ENCODE data around the gene KCNJ9. TPM values are rescaled to one million over a fixed set of nuclear protein-coding genes. Genes with fewer than 3 reads are reported as not detected.

The KCNJ9 gene
- total and polyA plus RNA-seq, 2 donors (not counting 3 experiments of a cell fraction or from before 2014, with no cell fraction given): not detected

GRCh38 chr1:160101037-160101716 lies 19.8 kb downstream of the KCNJ9 start:
- H3K27me3 ChIP-seq (ENCODE audit: control insufficient read depth in 2 of 2, insufficient read depth in 2 of 2, low read length in 2 of 2): peaks cover 21 to 33% of the 10 kb centered on the region in 2 experiments
- dilution Hi-C loops (cut with MboI; ENCODE audit: extremely low pct_ligation_motif_present, low sequenced_read_pairs) (no loop called here), intact Hi-C loops (cut with micrococcal nuclease) (loop anchor here (1.0 to 10.0 kb wide), 10 partner anchors 92 to 504 kb away; partner anchors contain the start of genes COPA, NCSTN and PEX19)
- TF ChIP-seq MAX (IDR thresholded peaks at IDR 0.05; ENCODE audit: insufficient read depth, insufficient read length) (peak; percentile 39), POLR2AphosphoS5 (IDR thresholded peaks at IDR 0.05; ENCODE audit: insufficient read depth, low read depth, low read length) (no peak), CTCF (IDR thresholded peaks at IDR 0.05; ENCODE audit: extremely low read depth in 1 of 2, insufficient read depth in 1 of 2, low read depth in 1 of 2, low read length in 2 of 2) (peak; percentile 91 to 97)
- no peaks in the 10 kb centered on the region for H3K36me3 ChIP-seq (ENCODE audit: control insufficient read depth in 2 of 2, extremely low read depth in 1 of 2, insufficient read depth in 2 of 2, low read length in 2 of 2)
- H3K9me3 ChIP-seq (replicated peaks; ENCODE audit: control insufficient read depth, insufficient read depth, low read length): no peaks in the 10 kb centered on the region
- FAIRE-seq: peak; percentile 92
- H3K27ac ChIP-seq (ENCODE audit: insufficient read depth, low read depth, low read length): no peak overlapping the region
- no peak overlapping the region for H3K4me3 ChIP-seq (replicated peaks in 1 of 3; ENCODE audit: insufficient read depth in 1 of 3, low read depth in 1 of 3, low read length in 3 of 3)
- peak overlapping the region; percentile 17 for H3K4me2 ChIP-seq (ENCODE audit: insufficient read depth, low read length)
- H3K4me1 ChIP-seq (ENCODE audit: control insufficient read depth, extremely low read depth, insufficient read depth, low read length): peaks cover 7% of the 10 kb centered on the region
- ChIA-PET CTCF (interaction anchor here (0.6 to 7.1 kb wide), 20 partner anchors 8 to 509 kb away, joined by 3 to 145 read pairs (median 6); partner anchors contain the start of genes CASQ1, DCAF8 and PEX19), POLR2A (no interaction called here)
- no peaks in the 10 kb centered on the region for H3K9me1 ChIP-seq (replicated peaks; ENCODE audit: control insufficient read depth, extremely low read depth, insufficient read depth, low read length)
- H4K20me1 ChIP-seq (replicated peaks; ENCODE audit: control insufficient read depth, extremely low read depth, insufficient read depth, low read length): no peaks in the 10 kb centered on the region
- DNase-seq (ENCODE audit: low read depth, low spot score): peak; percentile 54
- BruUV-seq (replicated peaks): no TSS peak
- H2AFZ ChIP-seq (ENCODE audit: low read depth, low read length): peak overlapping the region; percentile 34
- H3K79me2 ChIP-seq (ENCODE audit: control insufficient read depth, insufficient read depth, low read length): no peaks in the 10 kb centered on the region
- H3K9ac ChIP-seq (replicated peaks; ENCODE audit: extremely low read depth, insufficient read depth, low read length): no peak overlapping the region
